GM12878 (cell line): ENCODE results near the gene MRGPRG. TPM values are rescaled to one million over a fixed set of nuclear protein-coding genes. Genes with fewer than 3 reads are reported as not detected.

Experiments used
- ATAC-seq: fragments of 200-7000 bp; cut with Tn5 transposase; 3 replicates; pipeline ENCODE4 v1.9.1; 2020; ENCODE audit warnings: mild to moderate bottlenecking, moderate library complexity
- BruUV-seq: library from RNA; stranded (reverse); fragments of 400-500 nt; replicated peaks from 2 replicates; lab custom pipeline; 2021; lab: Mats Ljungman, UMichigan
- CTCF ChIA-PET: fragments of 300-600 bp; sonication (Branson Sonifier 250); formaldehyde crosslinking; extraction: SDS; loops from one replicate; lab custom pipeline; 2021; ENCODE audit warnings: inconsistent platforms; lab: Yijun Ruan, JAX
- POLR2A ChIA-PET: fragments of 350-600 bp; formaldehyde crosslinking; extraction: SDS; loops from one replicate; lab custom pipeline; 2021; ENCODE audit warnings: inconsistent platforms; lab: Charles Lee
- RAD21 ChIA-PET: fragments of 300-600 bp; sonication (Branson Sonifier 250); formaldehyde crosslinking; loops from one replicate; lab custom pipeline; 2023; ENCODE audit warnings: antibody characterized with exemption; ENCODE audit not compliant: unreplicated experiment; lab: Charles Lee
- SMC1A ChIA-PET: fragments of 300-600 bp; sonication (Branson Sonifier 250); formaldehyde crosslinking; loops from one replicate; lab custom pipeline; 2023; ENCODE audit not compliant: unreplicated experiment, uncharacterized antibody; lab: Charles Lee
- DNase-seq: peaks from one replicate; pipeline ENCODE4 v3.0.0-alpha.2; 2011; ENCODE audit warnings: low read depth, low spot score
- FAIRE-seq: peaks from 3 replicates; lab custom pipeline; 2011; peaks lifted over from hg19 to GRCh38; lab: Jason Lieb, UNC
- H2AFZ ChIP-seq: 2 replicates; pipeline ENCODE4 v1.6.0; 2011; ENCODE audit warnings: low read depth, low read length, control low read depth; ENCODE audit not compliant: control insufficient read depth
- H3K27ac ChIP-seq: 2 replicates; pipeline ENCODE4 v1.5.1; 2011; ENCODE audit warnings: control low read depth; ENCODE audit not compliant: control insufficient read depth, insufficient read depth
- H3K27me3 ChIP-seq, 2 experiments: replicated peaks in 1 of 2; 2 replicates each; pipeline versions ENCODE4 v1.6.0 to v1.6.1; 2011; ENCODE audit warnings: low read length in 1 of 2; ENCODE audit not compliant: control insufficient read depth in 2 of 2, insufficient read depth in 2 of 2
- H3K36me3 ChIP-seq, 2 experiments: 2 replicates each; pipeline ENCODE4 v1.5.1; 2011; ENCODE audit warnings: low read length in 1 of 2; ENCODE audit not compliant: control insufficient read depth in 2 of 2, insufficient read depth in 2 of 2
- H3K4me1 ChIP-seq: 2 replicates; pipeline ENCODE4 v1.6.1; 2011; ENCODE audit warnings: mild to moderate bottlenecking, low read length, moderate library complexity, mixed read lengths; ENCODE audit not compliant: control insufficient read depth, insufficient read depth
- H3K4me2 ChIP-seq: 2 replicates; pipeline ENCODE4 v1.6.0; 2011; ENCODE audit warnings: control low read depth; ENCODE audit not compliant: control insufficient read depth, insufficient read depth
- H3K4me3 ChIP-seq: fragments of 200-600 bp; sonication (generic); 2 replicates; pipeline ENCODE4 v1.5.1; 2016
- H3K79me2 ChIP-seq: 2 replicates; pipeline ENCODE4 v1.6.0; 2011; ENCODE audit warnings: low read length; ENCODE audit not compliant: control insufficient read depth, insufficient read depth
- H3K9ac ChIP-seq: 2 replicates; pipeline ENCODE4 v1.8.0; 2011; ENCODE audit warnings: low read length, control low read depth, mixed read lengths; ENCODE audit not compliant: control insufficient read depth, insufficient read depth
- H3K9me3 ChIP-seq: replicated peaks from 3 replicates; pipeline ENCODE4 v1.5.1; 2011; ENCODE audit warnings: mild to moderate bottlenecking, low read length; ENCODE audit not compliant: control insufficient read depth, insufficient read depth
- H4K20me1 ChIP-seq: 2 replicates; pipeline ENCODE4 v1.6.0; 2011; ENCODE audit not compliant: control insufficient read depth, insufficient read depth
- IRF3 ChIP-seq: fragments of 450-650 bp; IDR thresholded peaks from 2 replicates; pipeline ENCODE4 v1.6.1; 2014; ENCODE audit warnings: mild to moderate bottlenecking
- MEF2A ChIP-seq: IDR thresholded peaks from 2 replicates; pipeline ENCODE4 v1.6.1; 2011; ENCODE audit warnings: low read depth, mild to moderate bottlenecking, low read length, moderate library complexity; ENCODE audit not compliant: insufficient read depth
- NR2F1 ChIP-seq: fragments of 450-650 bp; conservative IDR thresholded peaks from 2 replicates; pipeline ENCODE4 v1.6.1; 2017; ENCODE audit warnings: mild to moderate bottlenecking
- PAX8 ChIP-seq: fragments of 450-650 bp; IDR thresholded peaks from 2 replicates; pipeline ENCODE4 v1.6.1; 2017; ENCODE audit warnings: mild to moderate bottlenecking, moderate library complexity
- RAD21 ChIP-seq: IDR thresholded peaks from 2 replicates; pipeline ENCODE4 v1.6.1; 2011; ENCODE audit warnings: mild to moderate bottlenecking, low read depth, low read length, moderate library complexity; ENCODE audit not compliant: insufficient read depth
- SUPT20H ChIP-seq: IDR thresholded peaks from 2 replicates; pipeline ENCODE4 v1.6.1; 2011; ENCODE audit warnings: low read depth, mild to moderate bottlenecking, low read length, moderate library complexity, borderline replicate concordance; ENCODE audit not compliant: control insufficient read depth
- WGBS: methylation state at CpG from one replicate; pipeline ENCODE4 v1.1.6; 2016; ENCODE audit warnings: low lambda C conversion rate; ENCODE audit not compliant: insufficient replicate concordance, insufficient coverage; ENCODE audit errors: missing lambda C conversion rate; 5-methylcytosine and 5-hydroxymethylcytosine counted together
- in situ Hi-C: fragments of 300-500 bp; cut with MboI; formaldehyde crosslinking; loops from 9 replicates; pipeline ENCODE4 v1.14.3; 2018; ENCODE audit warnings: mixed read lengths
- intact Hi-C: fragments of 100-400 bp; cut with micrococcal nuclease; formaldehyde crosslinking; loops from one replicate; pipeline ENCODE4 v1.14.2; 2022; ENCODE audit not compliant: unreplicated experiment
- polyA plus RNA-seq, 11 experiments: library from polyadenylated mRNA; depleted of rRNA in 4 of 11; unstranded in 6 of 11; stranded (reverse) in 5 of 11; fragments of >200 nt; fragmentation: Nextera tagmentation in 4 of 11; fragmentation: Illumina TruSeq in 1 of 11; extraction: Ambion mirVana in 4 of 11; extraction: Trizol in 1 of 11; gene quantifications; 1 replicate in 1 of 11; 2 replicates in 10 of 11; pipeline versions ENCODE4 v1.2.1 to v1.2.3, GENCODE V29; 2011 to 2016; ENCODE audit warnings: inconsistent platforms in 2 of 11, missing spikeins in 2 of 11, low read depth in 1 of 11
- total RNA-seq, 4 experiments: library from RNA; depleted of rRNA in 3 of 4; stranded (reverse); fragments of >200 nt in 3 of 4; fragmentation: Illumina TruSeq in 1 of 4; extraction: Trizol in 1 of 4; gene quantifications; 2 replicates each; pipeline versions ENCODE4 v1.2.1 to v1.2.3, GENCODE V29; 2013 to 2021

The MRGPRG gene
- total and polyA plus RNA-seq, 10 of the 15 experiments (the other 5 are each of a cell fraction or from before 2014, with no cell fraction given), result not detected

- no peaks in the 10 kb centered on the region for H3K9me3 ChIP-seq
- in situ Hi-C loops, result no loop called here
- no peak overlapping the region for H3K4me2 ChIP-seq
- ATAC-seq, result no peak
- 32% methylated on average over 36 of the region's 36 CpGs for WGBS
- H3K27ac ChIP-seq, result no peak overlapping the region
- no peak for DNase-seq
- H2AFZ ChIP-seq, result no peak overlapping the region
- no peaks in the 10 kb centered on the region; a peak in 2 of 4 replicates for H3K27me3 ChIP-seq
- H3K79me2 ChIP-seq, result no peaks in the 10 kb centered on the region
- no TSS peak for BruUV-seq
- intact Hi-C loops, result no loop called here
- ChIA-PET POLR2A (no interaction called here), SMC1A (no interaction called here)
- TF ChIP-seq PAX8 (no peak), RAD21 (no peak), MEF2A (no peak), NR2F1 (no peak), SUPT20H (no peak), IRF3 (no peak)
- TF ChIP-seq, all 136 proteins: peak for 0
- H3K9ac ChIP-seq, result no peak overlapping the region
- CTCF ChIA-PET, result interaction anchor here (1.5 kb wide), 1 partner anchor 132 kb away, joined by 3 read pairs; no protein-coding TSS in a partner anchor
- H3K4me3 ChIP-seq, result no peak overlapping the region
- no peak for FAIRE-seq
- no peaks in the 10 kb centered on the region for H3K4me1 ChIP-seq
- RAD21 ChIA-PET, result no interaction called here
- H4K20me1 ChIP-seq, result no peaks in the 10 kb centered on the region
- H3K36me3 ChIP-seq, result no peaks in the 10 kb centered on the region
Measured at GRCh38 chr11:3222941-3223915, 4.6 kb upstream of the MRGPRG start.
